ENCODE data around the gene ESRRG. TPM values are rescaled to one million over a fixed set of nuclear protein-coding genes. Genes with fewer than 3 reads are reported as not detected.
"Not testable (repeated sequence)": the region's sequence is repeated elsewhere in the genome, so short reads cannot be mapped to it uniquely, and the experiment has no call there.

ESRRG gene
- total RNA-seq, 1 donor from 2014 or later = not detected

DNA sequence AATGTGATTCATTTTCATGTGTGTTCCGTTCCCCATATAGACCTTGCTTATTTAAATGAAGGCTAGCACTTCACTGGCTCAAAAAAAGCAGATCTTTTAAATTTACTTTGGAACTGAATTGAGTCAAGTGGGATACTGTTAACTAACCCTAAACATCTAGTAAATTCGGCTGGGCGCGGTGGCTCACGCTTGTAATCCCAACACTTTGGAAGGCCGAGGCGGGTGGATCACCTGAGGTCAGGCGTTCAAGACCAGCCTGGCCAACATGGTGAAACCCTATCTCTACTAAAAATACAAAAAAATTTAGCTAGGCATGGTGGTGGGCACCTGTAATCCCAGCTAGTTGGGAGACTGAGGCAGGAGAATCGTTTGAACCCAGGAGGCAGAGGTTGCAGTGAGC is 19.2 kb downstream of the ESRRG start:
- not testable (repeated sequence) for DNase-seq

DNA sequence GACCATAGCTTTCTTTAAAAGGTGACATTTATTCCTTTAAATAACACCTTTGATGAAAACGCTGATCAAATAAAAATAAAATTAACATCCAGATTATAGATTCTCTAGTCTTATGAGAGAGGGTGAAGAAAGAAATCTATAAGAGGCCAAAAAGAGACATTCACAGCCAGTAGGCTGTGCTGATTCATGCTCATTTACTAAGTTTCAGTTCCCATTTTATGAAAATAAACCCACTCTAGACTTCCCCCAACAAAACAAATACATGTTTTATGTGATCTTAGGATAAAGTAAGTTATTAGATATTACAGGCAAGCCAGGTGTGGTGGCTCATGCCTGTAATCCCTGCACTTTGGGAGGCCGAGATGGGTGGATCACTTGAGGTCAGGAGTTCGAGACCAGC is 21.1 kb downstream of the ESRRG start:
- no peak for DNase-seq

DNA sequence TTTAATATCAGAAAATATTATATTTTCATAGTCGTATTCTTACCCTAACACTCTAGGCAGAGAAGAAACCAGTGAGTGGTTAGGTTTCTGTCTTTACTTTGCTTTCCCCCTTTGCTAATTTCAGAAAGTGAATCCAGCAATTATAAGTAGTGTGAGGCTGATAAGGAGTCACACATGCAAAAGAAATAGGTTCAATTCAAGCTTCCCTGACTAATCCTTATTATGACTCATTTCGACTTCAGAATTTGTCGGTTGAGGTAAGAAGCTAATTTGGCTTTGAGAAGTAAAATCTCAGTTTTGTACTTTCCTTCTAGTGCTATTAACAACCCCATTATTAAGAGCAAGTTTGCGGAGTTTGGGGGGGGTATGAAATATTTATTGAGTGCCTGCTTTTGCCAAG is 22.4 kb downstream of the ESRRG start:
- DNase-seq = no peak

DNA sequence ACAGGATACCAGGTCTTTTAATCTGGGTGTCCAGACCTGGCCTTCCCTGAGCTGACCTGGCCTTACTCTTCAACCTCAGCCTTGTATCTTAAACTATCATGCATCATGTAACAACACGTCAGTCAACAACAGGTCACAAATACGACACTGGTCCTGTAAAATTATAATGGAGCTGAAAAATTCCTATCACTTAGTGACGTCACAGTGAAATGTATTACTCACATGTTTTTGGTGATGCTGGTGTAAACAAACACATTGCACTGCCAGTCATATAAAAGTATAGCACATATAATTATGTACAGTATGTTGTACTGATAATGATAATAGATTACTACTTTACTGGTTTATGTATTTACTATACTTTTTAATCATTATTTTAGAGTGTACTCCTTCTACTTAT is 31.5 kb downstream of the ESRRG start:
- DNase-seq = no peak

- no peak for DNase-seq
Measured at GRCh38 chr1:216690603-216691002, 32.6 kb downstream of the ESRRG start.

GRCh38 chr1:216688127-216688657 is 35.0 kb downstream of the ESRRG start:
- DNase-seq = no peak

GRCh38 chr1:216686860-216687766 is 36.1 kb downstream of the ESRRG start:
- no peak for DNase-seq

DNA sequence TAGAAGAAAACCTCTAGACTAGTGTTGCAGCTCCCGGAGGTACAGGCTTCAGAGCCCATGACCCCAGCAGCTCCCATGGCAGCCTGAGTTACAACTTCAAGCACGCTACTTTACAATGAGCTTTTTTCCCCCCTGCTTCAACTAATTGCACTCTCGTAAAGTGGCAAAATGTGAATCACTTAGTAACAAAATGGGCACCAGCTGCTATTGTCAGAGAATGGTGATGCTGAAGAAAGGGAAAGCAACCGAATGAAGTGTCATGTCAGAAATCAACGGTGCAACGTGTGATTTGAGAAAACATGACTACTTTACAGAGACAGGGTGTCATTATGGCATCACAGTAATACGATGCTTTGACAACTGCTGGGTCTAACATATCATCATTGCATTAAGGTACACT is 40.5 kb downstream of the ESRRG start:
- DNase-seq = no peak

GRCh38 chr1:216679108-216679507 is 44.1 kb downstream of the ESRRG start:
- no peak for DNase-seq

- no peak for DNase-seq
Measured at GRCh38 chr1:216670118-216670883, 52.9 kb downstream of the ESRRG start.

- DNase-seq = no peak
Measured at GRCh38 chr1:216666441-216666840, 56.8 kb downstream of the ESRRG start.

GRCh38 chr1:216665856-216666255 is 57.4 kb downstream of the ESRRG start:
- DNase-seq = no peak

DNA sequence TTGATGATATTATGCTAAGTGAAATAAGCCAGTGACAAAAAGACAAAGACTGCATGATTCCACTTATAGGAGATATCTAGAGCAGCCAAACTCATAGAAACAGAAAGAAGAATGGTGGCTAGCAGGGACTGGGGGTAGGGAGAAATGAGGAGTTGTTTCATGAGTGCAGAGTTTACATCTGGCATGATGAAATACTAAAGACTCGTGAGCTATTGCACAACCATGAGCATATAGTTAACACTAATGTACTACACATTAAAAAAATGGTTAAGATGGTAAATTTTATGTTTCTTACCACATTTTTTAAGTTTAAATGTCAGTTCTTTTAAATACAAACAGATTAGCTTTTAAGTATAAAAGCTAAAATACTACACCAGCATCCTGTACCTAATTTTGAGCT is 57.8 kb downstream of the ESRRG start:
- no peak for DNase-seq

- no peak for DNase-seq
Measured at GRCh38 chr1:216662681-216663080, 60.5 kb downstream of the ESRRG start.

- no peak for DNase-seq
Measured at GRCh38 chr1:216660561-216660960, 62.7 kb downstream of the ESRRG start.

GRCh38 chr1:216653001-216653400 is 70.2 kb downstream of the ESRRG start:
- DNase-seq = no peak

DNA sequence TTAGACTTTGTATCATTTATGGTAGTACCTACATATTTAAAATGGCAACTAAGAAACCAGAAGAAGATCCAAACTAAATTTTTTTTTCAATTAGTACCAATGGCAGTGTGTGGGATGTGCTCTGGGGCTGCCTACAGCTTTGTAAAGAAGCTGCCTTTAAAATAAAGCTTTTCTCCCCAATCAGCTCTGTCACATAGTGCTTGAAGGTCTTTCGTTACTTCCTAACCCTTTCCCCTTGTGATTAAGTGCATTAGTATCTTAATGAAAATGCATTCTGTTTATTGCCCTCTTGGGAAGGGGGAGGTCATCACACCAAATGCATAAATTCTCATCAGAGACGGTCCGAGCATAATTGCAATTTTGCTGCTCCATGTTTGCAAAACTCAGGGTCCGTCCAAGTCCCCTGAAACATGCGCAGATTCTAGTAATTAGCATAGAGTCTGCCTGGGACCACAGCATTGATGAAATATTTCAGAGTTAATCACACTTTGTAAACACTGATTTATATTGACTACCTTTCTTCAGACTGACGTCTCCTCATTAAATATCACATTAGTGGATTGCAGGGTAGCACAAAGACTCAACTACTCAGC is 71.3 kb downstream of the ESRRG start:
- DNase-seq = no peak

DNA sequence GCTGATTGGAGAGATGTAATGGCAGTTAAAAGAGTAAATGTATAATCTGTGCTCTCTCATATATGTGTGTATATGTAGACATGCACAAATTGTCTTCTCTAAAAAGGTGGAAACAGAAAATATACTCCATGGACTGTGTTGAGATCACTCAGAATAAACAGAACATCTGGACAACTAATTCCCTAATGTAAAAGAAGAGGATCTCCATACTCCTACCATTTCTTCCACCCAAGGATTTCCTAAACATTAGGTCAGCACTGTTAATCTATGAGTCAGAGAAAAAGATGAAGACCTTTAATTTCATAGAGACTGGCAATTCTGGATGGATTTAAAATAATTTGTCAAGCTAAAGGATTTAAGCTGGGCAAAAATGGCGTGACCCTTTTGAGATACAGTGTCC is 80.1 kb downstream of the ESRRG start:
- DNase-seq = no peak

DNA sequence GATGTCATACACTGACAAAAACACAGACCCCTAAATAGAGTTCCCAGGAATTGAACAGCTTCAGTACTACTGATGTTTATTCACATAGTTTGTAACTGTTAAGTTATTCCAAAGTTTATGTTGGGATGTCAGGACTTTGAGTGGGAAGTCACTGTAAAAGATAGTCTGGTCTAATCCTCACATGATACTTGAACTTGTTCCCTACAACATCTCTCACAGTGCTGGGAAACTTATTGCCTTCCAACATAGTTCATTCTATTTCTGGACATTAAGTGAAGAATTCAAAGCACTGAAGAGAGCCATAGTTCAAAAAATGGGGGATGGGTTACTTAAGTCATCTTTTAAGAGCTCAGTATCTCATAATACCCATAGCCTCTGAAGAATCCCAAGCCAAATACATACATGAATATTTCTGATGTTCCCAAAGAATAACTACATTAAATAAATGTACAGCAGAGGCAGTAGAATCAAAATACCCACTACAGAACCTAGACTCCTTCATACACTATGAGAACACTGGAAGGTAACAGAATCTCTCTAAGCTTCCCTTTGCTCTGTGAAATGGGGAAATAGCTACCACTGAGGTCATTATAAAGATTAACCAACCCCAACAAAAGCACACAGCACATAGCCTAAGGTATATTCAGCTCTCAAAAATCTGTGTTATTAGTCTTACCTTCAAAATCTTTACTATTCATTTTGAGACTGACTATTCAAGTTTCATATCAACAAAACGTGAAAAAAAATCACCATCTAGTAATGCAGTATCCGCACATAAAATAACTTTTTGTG is 81.4 kb downstream of the ESRRG start:
- no peak for DNase-seq

GRCh38 chr1:216640100-216640499 is 83.1 kb downstream of the ESRRG start:
- no peak for DNase-seq

- no peak for DNase-seq
Measured at GRCh38 chr1:216632980-216633379, 90.2 kb downstream of the ESRRG start.

DNA sequence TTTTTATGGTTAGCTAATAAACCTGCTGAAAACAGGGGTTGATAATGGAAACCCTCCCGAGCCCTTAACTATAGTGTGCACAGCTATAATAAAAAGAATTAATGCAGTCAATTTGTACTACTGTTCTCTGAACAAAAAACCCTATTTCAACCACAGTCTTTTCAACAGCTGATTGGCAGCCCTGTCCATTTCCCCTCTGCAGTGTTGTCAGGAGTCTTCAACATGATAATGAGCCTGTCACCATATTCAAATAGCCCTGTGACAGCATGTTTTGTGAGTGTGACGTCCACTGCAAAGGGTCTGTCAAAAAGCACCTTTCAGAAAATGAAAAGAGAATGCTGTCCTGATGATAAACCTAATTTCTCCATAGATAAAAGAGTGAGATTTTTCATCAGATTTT is 92.7 kb downstream of the ESRRG start:
- DNase-seq = no peak

All from dermis blood vessel endothelial cell (primary cell).